K562 (cell line): ENCODE measurements around the gene CYP46A1. TPM values are rescaled to one million over a fixed set of nuclear protein-coding genes. Genes with fewer than 3 reads are reported as not detected.
A peak's percentile ranks its signal among the peaks of the same experiment; 100 is the strongest.

Source experiments
- ATAC-seq: fragments of 200-7000 bp; cut with Tn5 transposase; 3 replicates; pipeline ENCODE4 v1.9.1; 2020; ENCODE audit warnings: moderate library complexity
- BruUV-seq: library from RNA; stranded (reverse); fragments of 400-500 nt; replicated peaks from 2 replicates; lab custom pipeline; 2021; lab: Mats Ljungman, UMichigan
- CTCF ChIA-PET: fragments of 300-600 bp; formaldehyde crosslinking; extraction: SDS; loops from one replicate; lab custom pipeline; 2021; ENCODE audit warnings: low intra/inter-chr PET ratio; lab: Yijun Ruan, JAX
- POLR2A ChIA-PET: fragments of 300-600, 350-650 bp; sonication (Branson Sonifier 250); formaldehyde crosslinking; extraction: SDS; loops from one replicate; lab custom pipeline; 2021; ENCODE audit warnings: antibody characterized with exemption, inconsistent platforms; lab: Yijun Ruan, JAX
- DNase-seq, 4 experiments: peaks; one replicate each; pipeline versions ENCODE4 v3.0.0 to v3.0.0-alpha.2; 2011 to 2018; ENCODE audit warnings: low spot score in 3 of 4, mixed read lengths in 3 of 4; ENCODE audit errors: extremely low read depth in 1 of 4
- FAIRE-seq: peaks from 2 replicates; lab custom pipeline; 2011; peaks lifted over from hg19 to GRCh38; lab: Jason Lieb, UNC
- H2AFZ ChIP-seq: 2 replicates; pipeline ENCODE4 v1.6.0; 2011; ENCODE audit warnings: low read depth, low read length, control low read depth, inconsistent platforms
- H3K27ac ChIP-seq: fragments of 200-600 bp; 3 replicates; pipeline ENCODE4 v1.8.0; 2011; ENCODE audit warnings: low read depth, mild to moderate bottlenecking, control low read depth, inconsistent platforms, low read length, moderate library complexity, mixed read lengths; ENCODE audit errors: extremely low read depth
- H3K27me3 ChIP-seq, 2 experiments: fragments of 300-600 bp in 1 of 2; 2 replicates in 1 of 2; 3 replicates in 1 of 2; pipeline versions ENCODE4 v1.6.0 to v1.8.0; 2011; ENCODE audit warnings: inconsistent platforms in 2 of 2, low read length in 2 of 2, mild to moderate bottlenecking in 1 of 2, mixed read lengths in 1 of 2, moderate library complexity in 1 of 2; ENCODE audit not compliant: control insufficient read depth in 2 of 2, insufficient read depth in 2 of 2
- H3K36me3 ChIP-seq: fragments of 300-600 bp; 3 replicates; pipeline ENCODE4 v1.8.0; 2011; ENCODE audit warnings: mild to moderate bottlenecking, low read length, inconsistent platforms; ENCODE audit not compliant: control insufficient read depth, insufficient read depth
- H3K4me1 ChIP-seq, 2 experiments: fragments of 200-600 bp in 1 of 2; replicated peaks in 1 of 2; 2 replicates in 1 of 2; 3 replicates in 1 of 2; pipeline versions ENCODE4 v1.5.1 to v1.8.0; 2011; ENCODE audit warnings: inconsistent platforms in 2 of 2, low read length in 2 of 2, mild to moderate bottlenecking in 1 of 2, mixed read lengths in 1 of 2, moderate library complexity in 1 of 2; ENCODE audit not compliant: control insufficient read depth in 2 of 2, insufficient read depth in 2 of 2
- H3K4me2 ChIP-seq: 2 replicates; pipeline ENCODE4 v1.6.1; 2011; ENCODE audit warnings: low read length, control low read depth, inconsistent platforms, mixed read lengths; ENCODE audit not compliant: insufficient read depth
- H3K4me3 ChIP-seq: fragments of 200-600 bp; sonication (generic), shearing (Covaris generic); 2 replicates; pipeline ENCODE4 v1.5.1; 2016; ENCODE audit warnings: control low read depth, inconsistent platforms
- H3K79me2 ChIP-seq: fragments of 200-600 bp; 3 replicates; pipeline ENCODE4 v1.8.0; 2011; ENCODE audit warnings: low read length, inconsistent platforms; ENCODE audit not compliant: control insufficient read depth, insufficient read depth
- H3K9ac ChIP-seq, 2 experiments: 2 replicates each; pipeline versions ENCODE4 v1.6.0 to v1.6.1; 2011; ENCODE audit warnings: low read depth in 2 of 2, low read length in 2 of 2, control low read depth in 1 of 2, inconsistent platforms in 1 of 2, mild to moderate bottlenecking in 1 of 2, mixed read lengths in 1 of 2; ENCODE audit not compliant: insufficient read depth in 1 of 2
- H3K9me1 ChIP-seq: one replicate; pipeline ENCODE4 v1.6.0; 2011; ENCODE audit warnings: inconsistent platforms, mild to moderate bottlenecking, low read length, moderate library complexity; ENCODE audit not compliant: control insufficient read depth, insufficient read depth
- H3K9me3 ChIP-seq: replicated peaks from 2 replicates; pipeline ENCODE4 v1.5.1; 2011; ENCODE audit warnings: low read depth, low read length, inconsistent platforms; ENCODE audit not compliant: control insufficient read depth, insufficient read depth
- H4K20me1 ChIP-seq: replicated peaks from 2 replicates; pipeline ENCODE4 v1.6.1; 2011; ENCODE audit warnings: low read length, inconsistent platforms, mixed read lengths; ENCODE audit not compliant: control insufficient read depth, insufficient read depth
- SIX5 ChIP-seq, 2 experiments: IDR thresholded peaks; 2 replicates each; pipeline ENCODE4 v1.6.1; 2011; ENCODE audit warnings: low read length in 2 of 2, borderline replicate concordance in 1 of 2, low read depth in 1 of 2, mild to moderate bottlenecking in 1 of 2, moderate library complexity in 1 of 2; ENCODE audit not compliant: insufficient read depth in 1 of 2
- SLC30A9 ChIP-seq: fragments of 250-450 bp; sonication (Bioruptor Pico); IDR thresholded peaks from 2 replicates; pipeline ENCODE4 v1.8.0; 2022; ENCODE audit warnings: mild to moderate bottlenecking, moderate library complexity
- SPI1 ChIP-seq: IDR thresholded peaks from 2 replicates; pipeline ENCODE4 v1.6.1; 2011; ENCODE audit warnings: low read depth, low read length, control low read depth, borderline replicate concordance
- ZNF280A ChIP-seq: fragments of 450-650 bp; IDR thresholded peaks from 2 replicates; pipeline ENCODE4 v1.6.1; 2018; ENCODE audit warnings: mild to moderate bottlenecking, low read depth; ENCODE audit not compliant: partially characterized antibody
- WGBS: fragments of 100-300 bp; shearing (Covaris generic); methylation state at CpG from one replicate; pipeline ENCODE4 v1.1.6; 2016; ENCODE audit warnings: low coverage, mixed read lengths; ENCODE audit not compliant: insufficient coverage; ENCODE audit errors: missing lambda C conversion rate; 5-methylcytosine and 5-hydroxymethylcytosine counted together
- in situ Hi-C: fragments of 300-500 bp; cut with MboI; formaldehyde crosslinking; loops from 4 replicates; pipeline ENCODE4 v1.15.0; 2018; ENCODE audit warnings: inconsistent platforms, mixed read lengths
- intact Hi-C: fragments of 100-400 bp; cut with micrococcal nuclease; formaldehyde crosslinking; loops from 2 replicates; pipeline ENCODE4 v1.14.2; 2022
- polyA plus RNA-seq, 8 experiments: library from polyadenylated mRNA; depleted of rRNA in 4 of 8; stranded (reverse) in 5 of 8; unstranded in 3 of 8; fragments of >200 nt; fragmentation: Nextera tagmentation in 2 of 8; fragmentation: Illumina TruSeq in 1 of 8; extraction: Ambion mirVana in 2 of 8; extraction: Trizol in 1 of 8; gene quantifications; 2 replicates each; pipeline versions ENCODE4 v1.2.1 to v1.2.3, GENCODE V29; 2011 to 2014; ENCODE audit warnings: inconsistent platforms in 1 of 8, missing spikeins in 1 of 8
- total RNA-seq, 7 experiments: library from RNA; depleted of rRNA in 6 of 7; stranded (reverse); fragments of >200 nt in 6 of 7; fragmentation: Illumina TruSeq in 2 of 7; extraction: Trizol in 2 of 7; gene quantifications; 2 replicates each; pipeline versions ENCODE4 v1.2.1 to v1.2.3, GENCODE V29; 2011 to 2021; ENCODE audit warnings: low replicate concordance in 1 of 7
- TF ChIP-seq, protein P1 (sequence below): fragments of 200-800 bp; sonication (Bioruptor generic); IDR thresholded peaks from 2 replicates; pipeline ENCODE4 v1.6.1; 2017; ENCODE audit warnings: missing genetic modification characterization, missing compliant biosample characterization

The CYP46A1 gene
- total and polyA plus RNA-seq, 9 of the 15 experiments (the other 6 are each of a cell fraction or from before 2014, with no cell fraction given): not detected

GRCh38 chr14:99737451-99737951 is 53.4 kb downstream of the CYP46A1 start:
- H3K27ac ChIP-seq: no peak overlapping the region
- no peak overlapping the region for H3K4me3 ChIP-seq
- H3K79me2 ChIP-seq: no peaks in the 10 kb centered on the region
- no peak overlapping the region for H3K9ac ChIP-seq
- H3K4me1 ChIP-seq: peaks cover 0 to 15% of the 10 kb centered on the region in 2 experiments; a peak in 2 of 5 replicates
- DNase-seq: peak in 1 of 4 experiments; percentile 33
- 6% methylated on average over 16 of the region's 26 CpGs for WGBS
- CTCF ChIA-PET: no interaction called here
- no peaks in the 10 kb centered on the region; the same call in 1 of the 2 replicates for H4K20me1 ChIP-seq
- intact Hi-C loops (no loop called here), in situ Hi-C loops (no loop called here)
- no peaks in the 10 kb centered on the region for H3K9me3 ChIP-seq
- H3K27me3 ChIP-seq: peaks cover 6 to 81% of the 10 kb centered on the region in 2 experiments; a peak in 4 of 5 replicates
- BruUV-seq: no TSS peak
- no peaks in the 10 kb centered on the region for H3K9me1 ChIP-seq
- H3K4me2 ChIP-seq: no peak overlapping the region
- TF ChIP-seq SLC30A9 (CRISPR knock-in tag) (no peak), SIX5 (IDR thresholded peaks at IDR 0.05; ENCODE audit: borderline replicate concordance in 1 of 2, insufficient read depth in 1 of 2, low read depth in 1 of 2, low read length in 2 of 2) (no peak), ZNF280A (no peak), SPI1 (no peak)
- TF ChIP-seq, protein P1, sequence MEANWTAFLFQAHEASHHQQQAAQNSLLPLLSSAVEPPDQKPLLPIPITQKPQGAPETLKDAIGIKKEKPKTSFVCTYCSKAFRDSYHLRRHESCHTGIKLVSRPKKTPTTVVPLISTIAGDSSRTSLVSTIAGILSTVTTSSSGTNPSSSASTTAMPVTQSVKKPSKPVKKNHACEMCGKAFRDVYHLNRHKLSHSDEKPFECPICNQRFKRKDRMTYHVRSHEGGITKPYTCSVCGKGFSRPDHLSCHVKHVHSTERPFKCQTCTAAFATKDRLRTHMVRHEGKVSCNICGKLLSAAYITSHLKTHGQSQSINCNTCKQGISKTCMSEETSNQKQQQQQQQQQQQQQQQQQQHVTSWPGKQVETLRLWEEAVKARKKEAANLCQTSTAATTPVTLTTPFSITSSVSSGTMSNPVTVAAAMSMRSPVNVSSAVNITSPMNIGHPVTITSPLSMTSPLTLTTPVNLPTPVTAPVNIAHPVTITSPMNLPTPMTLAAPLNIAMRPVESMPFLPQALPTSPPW: peak; percentile 16; the same call in 1 of the 2 replicates
- TF ChIP-seq, all 486 proteins: peak for 1
- H3K36me3 ChIP-seq: no peaks in the 10 kb centered on the region
- no peak for FAIRE-seq
- POLR2A ChIA-PET: interaction anchor here (1.2 kb wide), 1 partner anchor 10 kb away, joined by 3 read pairs; no protein-coding TSS in a partner anchor
- ATAC-seq: peak; percentile 58
- no peak overlapping the region for H2AFZ ChIP-seq
